Measurements from ENCODE around the gene EFNA3.
A peak's percentile ranks its signal among the peaks of the same experiment; 100 is the strongest.

EFNA3 gene, protein sequence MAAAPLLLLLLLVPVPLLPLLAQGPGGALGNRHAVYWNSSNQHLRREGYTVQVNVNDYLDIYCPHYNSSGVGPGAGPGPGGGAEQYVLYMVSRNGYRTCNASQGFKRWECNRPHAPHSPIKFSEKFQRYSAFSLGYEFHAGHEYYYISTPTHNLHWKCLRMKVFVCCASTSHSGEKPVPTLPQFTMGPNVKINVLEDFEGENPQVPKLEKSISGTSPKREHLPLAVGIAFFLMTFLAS
- total RNA-seq, result 0.42 to 1.5 (median 0.96) reads per million in 3 experiments

DNA sequence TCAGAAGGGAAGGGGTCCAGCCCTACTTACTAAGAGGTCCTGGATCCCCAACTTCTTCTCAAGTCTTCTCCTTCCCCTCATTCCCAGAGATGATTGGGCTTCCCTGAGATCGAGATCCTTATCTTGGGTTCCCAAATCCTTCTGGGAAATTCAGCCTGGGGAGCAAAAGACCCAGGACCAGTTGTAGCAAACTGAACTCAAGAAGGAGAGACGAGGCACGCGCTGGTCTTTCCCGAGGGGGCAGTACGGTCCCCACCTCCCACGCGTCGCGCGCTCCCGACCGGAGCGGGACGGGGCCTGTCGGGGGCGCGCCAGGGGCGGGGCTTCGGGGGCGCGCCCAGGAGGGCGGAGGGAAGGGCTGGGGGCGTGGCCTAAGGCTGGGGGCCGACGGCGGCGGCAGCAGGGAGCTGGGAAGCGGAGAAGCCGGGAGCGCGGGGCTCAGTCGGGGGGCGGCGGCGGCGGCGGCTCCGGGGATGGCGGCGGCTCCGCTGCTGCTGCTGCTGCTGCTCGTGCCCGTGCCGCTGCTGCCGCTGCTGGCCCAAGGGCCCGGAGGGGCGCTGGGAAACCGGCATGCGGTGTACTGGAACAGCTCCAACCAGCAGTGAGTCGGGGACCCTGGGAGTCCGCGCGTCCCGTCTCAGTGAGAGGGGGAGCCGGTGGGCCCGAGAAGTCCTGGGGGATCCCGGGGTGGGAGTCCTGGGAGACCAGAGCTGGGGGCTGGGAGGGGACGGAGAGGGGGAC lies at the start of gene EFNA3:
EFNA3 (plus strand) TSS at position 369 of the 741 bp plus-strand sequence; CDS start at position 474, 105 bp downstream.
- peak; percentile 42 for DNase-seq

DNA sequence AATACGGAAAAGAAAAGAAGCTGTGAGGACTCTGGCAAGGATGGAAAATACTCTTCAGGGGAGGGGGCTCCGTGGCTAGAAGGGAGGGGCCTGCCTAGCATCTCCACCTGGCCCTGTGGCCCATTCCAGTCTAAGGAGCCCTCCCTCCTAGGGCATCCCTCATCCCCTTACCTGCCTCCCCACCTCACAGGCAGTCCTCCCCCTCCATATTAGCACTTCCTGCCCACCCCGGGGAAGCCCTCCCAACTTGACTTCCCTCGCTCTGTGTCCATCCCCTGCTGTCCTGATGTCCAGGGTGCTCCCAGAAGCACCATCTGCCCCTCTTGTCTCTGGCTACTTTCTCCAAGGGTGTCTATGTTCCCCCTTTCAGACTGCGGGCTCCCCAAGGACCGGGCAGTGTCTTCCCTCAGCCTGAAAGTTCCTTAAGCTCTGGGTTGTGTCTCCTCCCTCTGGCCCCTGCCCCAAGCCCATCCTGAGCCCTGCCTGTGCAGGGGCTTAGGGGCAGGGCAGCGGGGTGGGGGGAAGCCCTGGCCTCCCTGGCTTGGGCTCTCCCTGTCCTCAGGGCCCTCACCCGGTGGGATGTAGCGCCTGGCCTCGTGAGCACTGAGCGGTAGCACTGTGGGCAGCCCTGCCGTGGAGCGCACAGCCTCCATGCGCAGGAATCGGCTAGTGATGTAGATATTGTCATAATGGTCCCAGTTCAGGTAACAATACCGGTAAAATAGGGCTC lies 49.0 kb upstream of the EFNA3 start:
- no peak for DNase-seq

DNA sequence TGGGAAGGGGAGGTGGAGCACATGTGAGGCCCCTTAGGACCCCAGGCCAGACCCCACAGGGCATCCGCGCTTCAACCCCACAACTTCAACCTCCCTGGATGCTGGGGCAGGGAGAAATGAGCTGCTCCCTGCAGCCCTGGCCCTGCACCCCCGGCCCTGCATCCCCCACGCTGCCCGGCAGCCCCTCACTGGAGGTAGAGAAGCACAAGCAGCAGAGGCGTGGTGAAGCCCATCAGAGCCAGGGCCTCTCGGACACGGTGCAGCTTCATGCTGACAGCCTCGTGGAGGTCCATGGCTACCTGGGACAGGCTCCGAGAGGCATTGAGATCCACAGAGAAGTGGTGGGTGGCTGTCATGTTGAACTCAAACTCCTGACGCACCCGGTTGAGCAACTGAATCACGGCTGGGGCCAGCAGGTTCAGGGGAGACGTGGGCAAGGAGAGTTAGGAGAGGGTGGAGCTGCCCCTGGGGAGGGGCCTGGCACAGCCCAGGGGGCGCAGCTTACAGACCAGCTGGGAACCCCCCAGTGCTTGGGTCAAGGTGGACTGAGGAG lies 48.3 kb upstream of the EFNA3 start:
- no peak for DNase-seq

DNA sequence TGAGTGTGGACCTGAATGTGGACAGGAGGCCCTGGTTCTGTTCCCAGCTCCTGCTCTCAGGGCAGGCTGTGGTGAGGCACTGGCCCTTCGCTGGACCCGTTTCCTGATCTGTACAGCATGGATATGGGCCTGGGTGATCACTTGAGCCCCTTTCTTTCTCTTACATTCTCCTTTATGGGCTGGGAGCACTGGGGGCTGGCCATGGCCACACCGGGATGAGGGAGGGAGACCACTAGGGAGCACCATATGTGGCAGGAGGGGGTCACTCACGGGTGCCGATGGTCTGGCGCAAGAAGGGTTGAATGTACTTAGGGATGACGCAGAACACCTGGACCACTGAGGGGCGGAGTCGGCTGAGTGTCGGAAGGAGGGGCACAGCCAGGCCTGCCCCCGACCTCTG lies 47.7 kb upstream of the EFNA3 start:
- no peak for DNase-seq

DNA sequence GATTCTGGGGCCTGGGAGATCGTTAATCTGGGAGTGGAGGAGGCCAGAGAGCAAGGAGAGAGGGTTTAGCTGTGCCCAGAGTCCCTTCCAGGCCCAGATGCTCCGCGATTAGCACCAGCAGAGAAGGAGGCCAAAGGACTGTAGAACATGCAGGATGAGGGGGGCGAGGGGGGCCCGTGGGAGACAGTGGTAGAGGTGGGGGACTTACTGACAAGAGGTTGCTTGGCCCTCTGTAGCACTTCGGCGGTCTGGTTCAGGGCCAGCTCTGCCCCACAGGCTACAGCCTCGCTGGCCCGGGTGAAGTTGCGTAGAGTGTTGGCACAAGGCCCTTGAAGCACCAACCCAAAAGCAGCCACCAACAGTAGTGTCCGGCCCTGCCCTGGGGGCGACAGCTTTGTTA lies 45.8 kb upstream of the EFNA3 start:
- DNase-seq, result no peak

DNA sequence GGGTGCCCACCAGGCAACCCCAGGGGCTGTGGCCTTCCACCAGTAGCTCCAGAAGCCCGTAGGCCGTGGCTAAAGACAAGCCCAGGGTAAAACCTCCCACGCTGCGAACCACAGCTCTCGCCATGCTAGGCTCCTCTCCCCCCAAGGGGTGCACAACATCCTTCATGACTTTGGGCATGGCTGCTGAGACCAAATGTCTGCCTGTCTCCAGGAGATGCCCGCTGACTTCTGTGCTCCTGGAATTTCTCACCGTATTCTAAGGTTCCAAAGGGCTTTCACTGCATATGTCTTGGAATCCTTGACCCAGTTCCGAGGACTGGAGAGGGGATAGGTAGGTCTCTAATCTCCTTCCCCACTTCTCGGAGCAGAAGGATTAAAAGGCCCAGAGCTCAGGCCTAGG lies 45.1 kb upstream of the EFNA3 start, which contains the start of the genes DCST1 and DCST2:
DCST1 (plus strand) TSS at position 301 of the 400 bp plus-strand sequence. CDS start 213 bp downstream, outside the sequence.
DCST2 (minus strand) TSS at position 258 of the 400 bp plus-strand sequence; CDS start at position 178, 80 bp downstream.
- no peak for DNase-seq

DNA sequence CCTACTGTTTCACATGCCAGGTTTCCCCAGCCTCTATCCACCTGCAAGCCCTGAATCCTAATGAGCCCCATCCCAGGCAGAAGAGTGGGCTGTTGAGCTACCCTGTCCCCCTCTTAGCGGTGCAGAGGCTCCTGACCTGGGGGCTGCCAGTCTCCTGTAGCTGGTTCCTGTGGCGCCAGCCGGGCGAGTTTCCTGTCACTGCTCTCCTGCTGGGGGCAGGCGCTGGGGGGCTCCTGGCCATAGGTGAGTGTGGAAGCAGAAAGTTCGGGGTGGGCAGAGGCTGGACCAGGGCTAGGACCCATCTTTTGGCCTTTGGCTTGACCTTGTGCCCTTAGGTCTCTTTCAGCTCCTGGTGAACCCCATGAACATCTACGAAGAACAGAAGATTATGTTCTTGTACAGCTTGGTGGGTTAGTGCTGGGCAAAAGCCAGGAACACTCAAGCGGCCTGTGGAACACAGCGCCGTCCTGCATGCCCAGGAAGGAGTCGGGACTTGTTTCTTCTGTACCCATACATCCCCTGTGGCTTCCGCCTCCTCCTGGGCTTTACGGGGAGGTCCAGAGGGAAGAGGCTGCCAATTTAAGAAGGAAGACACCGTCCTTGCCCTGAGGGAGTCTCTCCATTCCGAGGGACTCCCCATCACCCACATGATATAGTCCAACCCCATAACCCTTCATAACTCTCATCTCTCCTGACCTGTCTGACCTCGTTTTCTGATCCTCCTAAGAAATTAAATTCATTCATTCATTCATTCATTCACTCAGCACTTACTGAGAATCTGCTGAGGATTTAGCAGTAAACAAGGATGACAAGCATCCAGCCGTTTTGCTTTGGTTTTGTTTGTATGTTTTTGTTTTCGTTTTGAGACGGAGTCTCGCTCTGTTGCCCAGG lies 44.1 kb upstream of the EFNA3 start:
- no peak for DNase-seq

DNA sequence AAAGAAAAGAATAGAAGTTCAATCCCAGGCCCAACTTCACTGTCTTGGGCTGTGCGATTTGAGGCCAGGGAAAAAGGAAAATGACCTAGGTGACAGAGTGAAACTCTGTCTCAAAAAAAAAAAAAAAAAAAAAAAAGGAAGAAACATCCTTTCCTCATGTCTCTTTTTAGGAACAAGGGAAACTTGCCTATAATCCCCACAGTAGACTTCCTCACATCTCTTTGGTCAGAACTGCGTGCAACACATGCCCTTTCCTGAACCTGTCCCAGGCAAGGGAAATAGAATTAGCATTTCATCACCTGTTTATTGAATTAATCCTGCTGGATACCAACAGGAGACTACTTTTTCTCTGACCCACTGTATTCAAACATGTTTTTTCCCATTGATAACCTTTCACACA lies 42.7 kb upstream of the EFNA3 start:
- DNase-seq, result no peak

DNA sequence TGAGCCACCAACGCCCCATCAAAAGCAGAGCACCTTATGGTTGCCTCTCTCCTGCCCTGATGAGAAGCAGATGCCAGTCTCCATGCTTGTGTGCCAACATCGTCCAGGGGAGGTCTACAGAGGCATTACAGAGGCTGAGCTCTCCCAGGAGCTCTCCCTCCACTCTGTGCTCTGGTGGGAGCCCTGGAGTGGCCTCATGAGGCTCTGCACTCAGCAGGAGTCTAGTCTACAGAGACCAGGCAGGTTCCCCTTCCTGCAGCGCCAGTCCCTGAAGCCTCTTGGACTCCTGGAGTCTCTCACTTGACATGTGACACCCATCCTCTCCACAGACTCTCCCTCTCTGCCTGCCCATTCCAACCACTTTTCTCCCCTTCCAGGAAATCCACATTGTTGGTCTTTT lies 41.6 kb upstream of the EFNA3 start:
- DNase-seq, result no peak

DNA sequence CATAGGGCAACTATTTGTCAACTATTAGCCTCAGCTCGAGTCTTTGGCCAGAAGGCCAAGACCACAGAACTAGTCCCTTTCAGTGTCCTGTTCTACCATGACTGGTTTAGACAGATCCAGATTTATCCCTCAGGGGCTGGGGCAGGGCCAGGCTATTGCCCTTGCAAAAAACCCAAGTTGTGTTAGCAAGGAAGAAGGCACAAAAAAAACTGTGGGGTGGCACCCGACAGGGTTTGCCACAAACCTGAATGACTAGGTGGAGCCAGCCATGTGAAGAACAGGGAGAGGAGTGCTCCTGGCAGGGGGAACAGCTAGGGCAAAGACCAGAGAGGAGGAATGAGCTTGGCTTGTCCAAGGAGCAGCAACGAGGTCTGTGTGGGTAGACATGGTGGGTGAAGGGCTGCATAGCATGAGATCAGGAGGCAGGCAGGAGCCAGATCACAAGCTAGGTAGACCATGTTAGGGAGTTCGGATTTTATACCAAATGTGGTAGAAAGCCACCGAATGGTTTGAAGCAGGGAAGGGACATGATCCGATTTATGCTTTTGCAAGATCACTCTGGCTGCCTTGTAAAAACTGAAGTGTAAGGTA lies 40.7 kb upstream of the EFNA3 start:
- DNase-seq, result no peak

DNA sequence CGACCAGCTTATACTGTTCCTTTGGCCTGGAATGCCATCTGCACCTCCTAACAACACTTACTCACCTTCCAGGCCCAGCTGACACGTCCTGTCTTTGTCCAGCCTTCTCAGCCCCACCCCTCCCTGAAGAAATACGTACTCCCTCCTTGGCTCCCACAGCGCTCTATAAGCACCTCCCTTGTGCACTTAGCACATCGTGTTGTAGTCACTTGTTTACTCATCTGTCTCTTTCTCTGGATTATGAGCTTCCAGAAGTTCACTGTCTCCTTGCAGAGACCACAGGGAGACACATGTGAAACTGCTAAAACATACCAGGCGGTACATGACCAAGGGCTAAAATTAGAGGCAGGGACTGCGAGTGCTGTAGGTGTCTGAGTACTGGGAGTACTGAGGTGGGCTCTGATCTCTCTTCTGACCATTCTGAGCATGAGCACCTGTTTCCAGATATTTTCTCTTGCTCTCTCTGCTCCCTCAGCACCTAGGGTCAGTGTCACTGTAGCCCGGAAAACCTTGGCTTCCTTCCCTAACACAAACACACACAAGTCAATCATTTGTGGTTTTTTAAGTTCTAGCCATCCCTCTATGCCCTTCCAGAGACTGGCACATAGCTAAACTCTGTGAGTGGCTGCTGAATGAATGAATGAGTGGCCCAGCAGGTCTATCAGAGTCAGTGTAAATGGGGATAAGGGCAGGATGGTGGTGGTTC lies 39.9 kb upstream of the EFNA3 start:
- no peak for DNase-seq

DNA sequence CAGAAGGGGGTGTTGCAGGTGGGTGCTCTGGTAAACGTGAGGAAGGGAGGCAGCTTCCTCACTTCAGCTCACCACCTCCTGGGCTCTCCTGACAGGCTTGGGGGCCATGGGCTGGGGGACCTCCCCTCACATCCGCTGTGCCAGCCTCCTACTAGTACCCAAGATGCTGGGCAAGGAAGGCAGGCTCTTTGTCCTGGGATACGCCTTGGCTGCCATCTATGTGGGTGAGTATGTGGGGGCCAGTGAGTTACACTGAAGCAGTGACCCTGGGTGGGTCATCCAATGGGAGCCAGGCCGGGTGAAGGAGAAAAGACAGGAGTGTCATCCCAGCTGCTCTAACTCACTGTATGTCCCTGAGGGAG lies 39.3 kb upstream of the EFNA3 start:
- DNase-seq, result no peak

DNA sequence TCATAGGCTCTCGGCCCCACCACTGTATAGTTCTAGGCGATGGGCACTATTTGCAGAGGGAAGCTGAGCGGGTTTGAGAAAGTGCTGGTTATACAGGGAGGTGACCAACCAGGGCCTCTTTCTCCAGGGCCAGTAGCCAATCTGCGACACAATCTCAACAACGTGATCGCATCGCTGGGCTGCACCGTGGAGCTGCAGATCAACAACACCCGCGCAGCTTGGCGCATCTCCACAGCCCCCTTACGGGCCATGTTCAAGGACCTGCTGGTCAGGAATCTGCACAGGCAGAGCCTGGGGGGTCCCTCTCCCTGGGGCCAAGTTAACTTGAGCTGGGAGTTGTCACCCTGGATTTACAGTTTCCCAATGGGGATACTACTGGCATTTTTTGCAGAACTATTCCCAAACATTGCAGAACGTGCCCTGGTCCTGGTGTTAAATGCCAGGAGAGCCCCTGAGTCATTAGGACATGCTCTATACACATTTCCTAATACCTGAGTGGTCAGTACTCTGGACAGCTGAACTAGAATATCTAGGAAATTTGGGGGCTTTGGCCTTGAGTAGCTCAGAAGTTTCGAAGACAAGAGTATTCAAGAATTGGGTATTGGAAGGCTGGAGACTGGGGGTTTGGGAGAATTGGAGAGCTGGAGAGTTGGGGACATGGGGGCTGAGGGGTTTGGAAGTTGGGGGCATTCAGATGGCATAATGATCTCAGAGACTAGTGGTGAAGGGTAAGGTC lies 38.1 kb upstream of the EFNA3 start:
- DNase-seq, result no peak

DNA sequence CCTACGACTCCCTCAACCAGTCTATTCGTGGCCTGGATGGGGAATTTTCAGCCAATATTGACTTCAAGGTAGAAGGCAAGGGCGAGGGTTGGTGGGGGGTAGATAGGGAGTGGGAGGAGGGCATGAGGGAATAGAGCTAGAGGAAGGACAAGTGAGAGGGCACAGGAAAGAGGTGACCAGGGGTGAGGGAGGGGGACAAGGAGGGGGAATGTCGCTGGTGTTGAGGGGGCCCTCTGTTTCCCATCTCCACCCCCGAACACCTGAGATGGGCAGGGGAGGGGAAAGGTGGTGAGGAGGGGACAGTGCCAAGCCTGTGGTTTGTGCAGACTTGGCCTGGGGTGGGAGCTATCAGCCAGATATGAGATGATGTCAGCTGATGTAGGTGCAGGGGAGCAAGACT lies 35.8 kb upstream of the EFNA3 start:
- no peak for DNase-seq

DNA sequence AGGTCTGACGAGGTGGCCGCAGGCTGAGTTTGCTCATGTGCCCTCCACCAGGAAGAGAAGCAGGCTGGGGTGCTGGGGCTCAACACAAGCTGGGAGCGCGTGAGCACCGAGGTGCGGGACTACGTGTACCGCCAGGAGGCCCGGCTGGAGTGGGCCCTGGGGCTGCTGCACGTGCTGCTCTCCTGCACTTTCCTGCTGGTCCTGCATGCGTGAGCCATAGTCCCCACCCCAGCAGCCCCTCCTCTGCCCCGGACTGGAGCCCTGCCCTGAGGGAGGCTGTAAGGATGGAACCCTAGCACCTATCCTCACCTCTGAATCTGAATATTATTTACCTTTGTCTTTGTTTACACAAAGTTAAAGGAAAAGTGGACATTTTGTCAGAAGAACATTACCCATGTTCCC lies 35.3 kb upstream of the EFNA3 start:
- no peak for DNase-seq

DNA sequence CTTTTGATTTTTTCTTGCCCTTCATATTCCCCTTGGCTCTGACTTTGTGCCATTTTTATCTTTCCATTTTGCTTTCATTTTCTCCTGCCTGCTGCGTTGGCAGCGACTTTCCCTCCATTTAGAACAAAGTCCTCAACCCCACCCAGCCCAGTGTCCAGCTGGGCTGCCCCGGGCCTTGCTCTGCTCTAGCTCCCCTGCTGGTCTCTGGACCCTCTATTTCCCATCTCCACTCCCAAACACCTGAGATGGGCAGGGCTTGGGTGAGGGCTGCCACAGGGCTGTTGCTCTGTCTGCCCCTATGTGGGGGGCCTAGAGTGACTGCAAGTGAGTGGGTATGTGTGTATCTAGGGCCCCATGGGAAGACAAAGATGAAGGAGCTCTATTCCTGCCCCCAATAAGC lies 34.8 kb upstream of the EFNA3 start:
- DNase-seq, result no peak

DNA sequence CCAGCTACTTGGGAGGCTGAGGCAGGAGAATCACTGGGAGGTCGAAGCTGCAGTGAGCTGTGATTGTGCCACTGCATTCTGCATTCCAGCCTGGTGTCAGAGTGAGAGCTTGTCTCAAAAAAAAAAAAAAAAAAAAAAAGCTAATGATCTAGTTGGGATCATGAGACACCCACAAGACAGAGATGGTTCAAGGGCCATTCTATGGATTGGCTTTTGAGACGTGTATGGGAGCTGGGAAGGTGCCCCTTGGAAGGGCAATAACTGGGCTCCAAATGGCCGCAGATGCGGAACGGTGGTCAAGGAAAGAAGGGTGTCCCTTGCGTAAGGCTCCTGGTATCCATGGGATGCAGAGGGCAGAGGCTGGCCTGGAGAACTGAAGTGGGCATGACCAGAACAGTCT lies 34.3 kb upstream of the EFNA3 start:
- no peak for DNase-seq

DNA sequence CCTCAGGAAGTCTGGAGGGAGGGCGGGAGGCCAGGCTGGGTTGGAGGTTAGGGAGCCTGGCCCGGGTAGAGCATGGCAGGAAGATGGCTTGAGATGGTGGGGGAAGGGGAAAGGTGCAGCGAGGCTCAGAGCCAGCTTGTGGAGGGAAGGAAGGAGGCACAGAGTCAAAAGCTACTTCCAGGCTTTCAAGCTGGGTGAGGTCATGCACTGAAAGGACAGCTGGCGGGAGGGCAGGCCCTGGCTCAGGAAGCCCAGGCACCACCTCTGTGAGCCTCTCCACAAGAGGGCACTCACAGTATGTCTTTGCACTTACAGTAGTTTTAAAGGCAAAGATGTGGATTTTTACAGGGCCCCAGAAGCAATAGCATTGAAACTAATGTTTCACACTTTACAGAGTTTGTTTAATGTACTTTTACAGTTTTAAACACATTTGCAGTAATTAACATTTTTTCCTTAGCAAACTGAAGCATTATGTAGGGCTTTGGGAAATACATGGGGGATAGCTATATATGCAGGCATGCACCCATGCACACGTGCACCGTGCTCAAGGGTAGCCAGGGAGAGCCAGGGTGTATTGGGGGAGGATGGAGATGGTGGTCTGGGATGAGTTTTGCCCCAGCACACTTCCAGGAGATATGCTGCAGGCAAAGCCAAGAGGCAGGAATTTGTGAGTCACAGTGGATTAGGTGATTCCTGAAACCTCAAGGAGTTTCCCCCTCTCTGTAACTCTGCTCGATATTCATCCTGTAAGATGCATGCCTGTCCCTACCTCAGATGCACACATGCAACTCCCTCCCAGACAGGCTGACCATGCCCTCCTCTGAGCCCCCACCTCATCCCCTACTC lies 33.6 kb upstream of the EFNA3 start:
- DNase-seq, result peak; percentile 59
